ENCODE results near the gene ELF4. TPM values are rescaled to one million over a fixed set of nuclear protein-coding genes. Genes with fewer than 3 reads are reported as not detected.
A peak's percentile ranks its signal among the peaks of the same experiment; 100 is the strongest.

The ELF4 gene
- total RNA-seq, 2 donors from 2014 or later = 2.8 to 3.8 TPM

- H3K27ac ChIP-seq (ENCODE audit: low read depth, low read length) = no peak overlapping the region
- H3K27ac Mint-ChIP-seq = no peak overlapping the region
- H3K9me3 Mint-ChIP-seq = peaks cover 28% of the 10 kb centered on the region
- H3K27me3 ChIP-seq (ENCODE audit: control insufficient read depth, insufficient read depth, low read length, poor library complexity, severe bottlenecking) = no peaks in the 10 kb centered on the region
- H3K9ac ChIP-seq (ENCODE audit: extremely low read depth, low read length, poor library complexity, severe bottlenecking) = no peak overlapping the region
- no peaks in the 10 kb centered on the region for H3K9me3 ChIP-seq (ENCODE audit: control insufficient read depth, low read length)
- no peaks in the 10 kb centered on the region for H3K4me1 Mint-ChIP-seq
- no peak overlapping the region for H3K4me3 Mint-ChIP-seq
- no peaks in the 10 kb centered on the region for H3K36me3 Mint-ChIP-seq (ENCODE audit: low read depth)
- peaks cover 5% of the 10 kb centered on the region for H3K27me3 Mint-ChIP-seq (ENCODE audit: insufficient read depth)
- WGBS, 2 experiments (ENCODE audit: insufficient coverage in 1 of 2, insufficient read length in 1 of 2) = 74% methylated on average over 7 of the region's 10 CpGs; no CpG with 5 or more reads in 1 of the 2 experiments
- peak; percentile 14 for TF ChIP-seq CTCF (conservative IDR thresholded peaks at IDR 0.05)
- no peaks in the 10 kb centered on the region for H3K36me3 ChIP-seq (ENCODE audit: control insufficient read depth, insufficient read depth, low read length)
- H3K4me1 ChIP-seq (ENCODE audit: control insufficient read depth, insufficient read depth, low read length) = no peaks in the 10 kb centered on the region
- no peak overlapping the region for H3K4me3 ChIP-seq (ENCODE audit: low read length)
- DNase-seq = peak; percentile 72
Measured at GRCh38 chrX:130091980-130092522, 18.2 kb downstream of the ELF4 start.

GRCh38 chrX:130090364-130090763, 19.9 kb downstream of the ELF4 start:
- TF ChIP-seq CTCF (conservative IDR thresholded peaks at IDR 0.05) = no peak
- peaks cover 40% of the 10 kb centered on the region for H3K9me3 Mint-ChIP-seq

DNA sequence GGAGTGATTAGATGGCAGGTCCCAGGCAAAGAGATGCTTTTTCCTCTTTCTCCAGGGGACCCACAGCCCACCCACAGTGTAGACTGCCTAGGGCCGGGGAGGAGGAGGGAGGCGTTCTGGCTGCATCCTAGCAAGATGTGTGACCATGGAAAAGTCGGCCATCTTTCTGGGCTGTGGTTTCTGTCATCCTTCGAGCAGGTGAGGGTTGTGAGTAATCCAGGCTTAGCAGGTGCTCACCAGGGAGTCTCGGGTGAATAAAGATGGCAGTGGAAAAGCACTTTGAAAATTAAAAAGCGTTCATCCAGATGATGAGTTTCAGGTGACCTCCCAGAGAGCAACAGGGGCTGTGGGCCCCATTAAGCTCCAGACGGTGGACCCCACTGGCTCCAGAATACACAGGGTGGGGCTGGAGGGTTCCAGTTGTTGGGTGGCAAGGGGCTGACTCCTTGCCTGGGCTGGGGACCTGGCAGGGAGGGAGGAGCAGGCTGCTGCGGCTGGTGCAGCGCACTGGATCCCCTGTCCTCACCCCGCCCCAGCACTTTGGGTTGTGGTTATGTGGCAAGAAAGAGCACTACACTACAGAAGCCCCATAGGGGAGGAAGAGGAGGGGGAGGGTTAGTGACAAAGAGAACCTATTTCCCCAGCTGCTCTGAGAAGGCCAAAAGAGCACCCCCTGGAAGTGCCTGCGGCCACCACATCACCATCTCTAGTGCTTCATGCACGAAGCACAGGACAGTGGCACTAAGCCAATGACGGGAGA, 23.7 kb downstream of the ELF4 start:
- no peak for TF ChIP-seq CTCF (conservative IDR thresholded peaks at IDR 0.05)
- H3K27ac ChIP-seq (ENCODE audit: low read depth, low read length) = no peak overlapping the region
- H3K9ac ChIP-seq (ENCODE audit: extremely low read depth, low read length, poor library complexity, severe bottlenecking) = no peak overlapping the region
- Mint-ChIP-seq H3K4me3 (no peak overlapping the region), H3K27ac (no peak overlapping the region), H3K27me3 (ENCODE audit: insufficient read depth) (peaks cover 12% of the 10 kb centered on the region), H3K9me3 (peaks cover 37% of the 10 kb centered on the region), H3K4me1 (peaks cover 6% of the 10 kb centered on the region), H3K36me3 (ENCODE audit: low read depth) (no peaks in the 10 kb centered on the region)
- H3K27me3 ChIP-seq (ENCODE audit: control insufficient read depth, insufficient read depth, low read length, poor library complexity, severe bottlenecking) = no peaks in the 10 kb centered on the region
- WGBS, 2 experiments (ENCODE audit: insufficient coverage in 1 of 2, insufficient read length in 1 of 2) = 87 to 100% methylated on average over 1 to 10 of the region's 13 CpGs
- no peaks in the 10 kb centered on the region for H3K4me1 ChIP-seq (ENCODE audit: control insufficient read depth, insufficient read depth, low read length)
- H3K4me3 ChIP-seq (ENCODE audit: low read length) = no peak overlapping the region
- no peaks in the 10 kb centered on the region for H3K36me3 ChIP-seq (ENCODE audit: control insufficient read depth, insufficient read depth, low read length)
- DNase-seq = no peak
- no peaks in the 10 kb centered on the region for H3K9me3 ChIP-seq (ENCODE audit: control insufficient read depth, low read length)

More at GRCh38 chrX:130090364-130090763, 19.9 kb downstream of the ELF4 start:
- Histone ChIP-seq H3K27ac (ENCODE audit: low read depth, low read length) (no peak overlapping the region), H3K9me3 (ENCODE audit: control insufficient read depth, low read length) (no peaks in the 10 kb centered on the region), H3K36me3 (ENCODE audit: control insufficient read depth, insufficient read depth, low read length) (no peaks in the 10 kb centered on the region), H3K4me3 (ENCODE audit: low read length) (no peak overlapping the region), H3K9ac (ENCODE audit: extremely low read depth, low read length, poor library complexity, severe bottlenecking) (no peak overlapping the region), H3K4me1 (ENCODE audit: control insufficient read depth, insufficient read depth, low read length) (no peaks in the 10 kb centered on the region), H3K27me3 (ENCODE audit: control insufficient read depth, insufficient read depth, low read length, poor library complexity, severe bottlenecking) (no peaks in the 10 kb centered on the region)
- no peak overlapping the region for H3K4me3 Mint-ChIP-seq
- no peak overlapping the region for H3K27ac Mint-ChIP-seq
- no peak for DNase-seq
- H3K4me1 Mint-ChIP-seq = peaks cover 2% of the 10 kb centered on the region
- peaks cover 8% of the 10 kb centered on the region for H3K27me3 Mint-ChIP-seq (ENCODE audit: insufficient read depth)
- no peaks in the 10 kb centered on the region for H3K36me3 Mint-ChIP-seq (ENCODE audit: low read depth)
- 89% methylated on average over 3 of the region's 3 CpGs; no CpG with 5 or more reads in 1 of the 2 experiments for WGBS, 2 experiments (ENCODE audit: insufficient coverage in 1 of 2, insufficient read length in 1 of 2)

Measured in endodermal cell (in vitro differentiated cells).